Prostate gland (tissue), 2 donors: Measurements from ENCODE around the gene FNBP1. TPM values are rescaled to one million over a fixed set of nuclear protein-coding genes. Genes with fewer than 3 reads are reported as not detected.

Experiments
- DNase-seq: peaks from one replicate; pipeline ENCODE4 v3.0.0-alpha.2; 2019; ENCODE audit warnings: low spot score
- H3K27ac ChIP-seq, 2 donors: fragments of 200-600 bp; sonication (generic); 2 replicates each; pipeline ENCODE4 v1.5.1; 2017 to 2019
- H3K27me3 ChIP-seq: fragments of 200-600 bp; sonication (generic); replicated peaks from 2 replicates; pipeline ENCODE4 v1.5.1; 2019; ENCODE audit not compliant: insufficient read depth
- H3K36me3 ChIP-seq, 2 donors: fragments of 200-600 bp; sonication (generic); 1 replicate in 1 of 2; 2 replicates in 1 of 2; pipeline versions ENCODE4 v1.5.1 to v1.8.1; 2017 to 2019
- H3K4me1 ChIP-seq: fragments of 200-600 bp; sonication (generic); replicated peaks from 2 replicates; pipeline ENCODE4 v1.5.1; 2019
- H3K4me3 ChIP-seq, 2 donors: fragments of 200-600 bp; sonication (generic); 2 replicates each; pipeline ENCODE4 v1.5.1; 2017 to 2019
- H3K9me3 ChIP-seq: fragments of 200-600 bp; sonication (generic); 2 replicates; pipeline ENCODE4 v1.5.1; 2017
- CTCF ChIP-seq, 4 experiments: fragments of 200-600 bp in 2 of 4; fragments of 450-650 bp in 2 of 4; sonication (generic) in 2 of 4; IDR thresholded peaks; 1 replicate in 3 of 4; 2 replicates in 1 of 4; pipeline ENCODE4 v1.5.1; 2016 to 2019; ENCODE audit warnings: antibody characterized with exemption in 4 of 4, mild to moderate bottlenecking in 2 of 4, moderate library complexity in 2 of 4
- POLR2A ChIP-seq: fragments of 450-650 bp; IDR thresholded peaks from one replicate; pipeline ENCODE4 v1.6.1; 2016; ENCODE audit warnings: antibody characterized with exemption, mild to moderate bottlenecking
- POLR2AphosphoS5 ChIP-seq: sonication (generic); formaldehyde crosslinking; IDR thresholded peaks from one replicate; pipeline ENCODE4 v1.6.1; 2017; ENCODE audit warnings: antibody characterized with exemption
- WGBS: methylation state at CpG from one replicate; pipeline ENCODE4 v1.1.5; 2018; 5-methylcytosine and 5-hydroxymethylcytosine counted together
- intact Hi-C: fragments of 100-400 bp; cut with DNase I; formaldehyde crosslinking; loops from one replicate; pipeline ENCODE4 v1.14.2; 2022
- total RNA-seq, 2 donors: library from RNA; depleted of rRNA; stranded (reverse); fragments of >200 nt; gene quantifications; one replicate each; pipeline ENCODE4 v1.1.0, GENCODE V29; 2016

FNBP1 gene
- total RNA-seq, 2 donors from 2014 or later: 34.6 to 93.7 TPM

- no peak overlapping the region for H3K4me3 ChIP-seq
Observed at GRCh38 chr9:129968690-129969485, 74.1 kb downstream of the FNBP1 start.

GRCh38 chr9:129964901-129965734 is 77.9 kb downstream of the FNBP1 start:
- intact Hi-C loops: loop anchor here (5.0 kb wide), 1 partner anchor 77 kb away; the partner anchor contains the start of gene FNBP1
- WGBS: 73% methylated on average over 21 of the region's 21 CpGs
- no peaks in the 10 kb centered on the region for H3K4me1 ChIP-seq

More at GRCh38 chr9:129968690-129969485, 74.1 kb downstream of the FNBP1 start:
- Histone ChIP-seq H3K27me3 (no peaks in the 10 kb centered on the region), H3K4me1 (no peaks in the 10 kb centered on the region), H3K9me3 (no peaks in the 10 kb centered on the region), H3K36me3 (no peaks in the 10 kb centered on the region), H3K27ac (peak overlapping the region; percentile 4 to 45)
- intact Hi-C loops: no loop called here
- no peak for DNase-seq
- 15% methylated on average over 4 of the region's 4 CpGs for WGBS
- peak; percentile 72 for TF ChIP-seq POLR2AphosphoS5
- TF ChIP-seq POLR2A: no peak

DNA sequence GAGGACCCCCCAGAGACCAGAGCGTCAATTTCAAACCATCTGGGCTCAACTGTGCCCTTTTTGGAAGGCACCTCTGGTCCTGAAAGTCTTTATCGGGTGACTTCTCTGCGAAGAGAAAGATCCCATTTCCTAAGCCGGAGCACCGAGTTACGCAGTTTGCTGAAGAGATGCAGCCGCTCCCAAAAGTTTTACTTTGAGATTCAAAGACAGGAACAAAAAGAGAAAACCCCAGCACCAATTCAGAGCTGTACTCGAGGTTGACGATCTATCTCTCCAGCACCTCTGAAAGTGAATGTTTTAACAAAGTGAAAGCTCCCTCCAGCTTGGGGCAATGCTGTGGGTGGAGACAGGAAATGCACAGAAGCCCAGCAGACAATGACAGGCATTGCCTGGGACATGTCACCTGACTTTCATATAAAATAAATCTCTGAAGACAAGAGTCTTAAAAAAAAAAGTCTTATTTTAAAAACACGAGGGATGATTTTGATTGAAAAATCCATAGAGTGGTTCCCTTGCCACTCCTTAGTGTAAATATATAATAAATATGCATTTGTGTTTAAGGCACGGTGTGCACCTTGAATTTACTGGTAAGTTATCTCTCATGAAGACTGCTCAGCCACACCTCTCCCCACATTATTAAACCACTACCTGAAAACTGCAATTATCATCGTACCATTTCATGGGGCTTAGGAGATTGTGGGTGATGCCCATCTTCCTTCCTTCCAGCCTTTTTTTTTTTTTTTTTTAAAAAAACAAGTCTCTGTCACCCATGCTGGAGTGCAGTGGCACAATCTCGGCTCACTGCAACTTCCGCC is 79.9 kb downstream of the FNBP1 start:
- no peaks in the 10 kb centered on the region for H3K9me3 ChIP-seq
- H3K27me3 ChIP-seq: no peaks in the 10 kb centered on the region
- TF ChIP-seq CTCF (IDR thresholded peaks at IDR 0.05) (no peak), POLR2AphosphoS5 (peak; percentile 86), POLR2A (peak; percentile 63)
- peak overlapping the region; percentile 71 to 86 for H3K27ac ChIP-seq
- WGBS: 17% methylated on average over 14 of the region's 14 CpGs
- H3K4me3 ChIP-seq: peak overlapping the region; percentile 22 to 40
- H3K36me3 ChIP-seq: no peaks in the 10 kb centered on the region
- H3K4me1 ChIP-seq: no peaks in the 10 kb centered on the region
- peak; percentile 65 for DNase-seq
- intact Hi-C loops: loop anchor here (5.0 kb wide), 1 partner anchor 79 kb away; the partner anchor contains the start of gene FNBP1

More at GRCh38 chr9:129964901-129965734, 77.9 kb downstream of the FNBP1 start:
- no peak for TF ChIP-seq POLR2AphosphoS5
- no peak for TF ChIP-seq POLR2A
- no peak for TF ChIP-seq CTCF (IDR thresholded peaks at IDR 0.05)
- Histone ChIP-seq H3K9me3 (no peaks in the 10 kb centered on the region), H3K27ac (peak overlapping the region; percentile 38 to 86), H3K27me3 (no peaks in the 10 kb centered on the region), H3K36me3 (no peaks in the 10 kb centered on the region), H3K4me3 (no peak overlapping the region)
- no peak for DNase-seq

GRCh38 chr9:129962451-129962864 is 80.5 kb downstream of the FNBP1 start:
- Histone ChIP-seq H3K27me3 (no peaks in the 10 kb centered on the region), H3K36me3 (no peaks in the 10 kb centered on the region), H3K4me1 (no peaks in the 10 kb centered on the region), H3K4me3 (peak overlapping the region; percentile 22 to 40), H3K27ac (peak overlapping the region; percentile 71 to 86), H3K9me3 (no peaks in the 10 kb centered on the region)
- intact Hi-C loops: loop anchor here (5.0 kb wide), 1 partner anchor 80 kb away; the partner anchor contains the start of gene FNBP1
- no peak for DNase-seq
- 16% methylated on average over 9 of the region's 9 CpGs for WGBS
- TF ChIP-seq POLR2AphosphoS5 (no peak), POLR2A (no peak), CTCF (IDR thresholded peaks at IDR 0.05) (no peak)
